Activated CD4-positive, alpha-beta T cell treated with anti-CD3 and anti-CD28 coated beads, Interleukin-2, amount 50 U/mL, for 24 hours (primary cell): Measurements from ENCODE around the gene ADA.

Source experiments
- DNase-seq, 2 donors: peaks; one replicate each; pipeline ENCODE4 v3.0.0-alpha.2; 2020; ENCODE audit warnings: low read depth in 1 of 2, low spot score in 1 of 2

Gene ADA

GRCh38 chr20:44582311-44583025 is 69.0 kb downstream of the ADA start, which contains the start of gene PKIG:
Gene PKIG, plus strand, starts transcription at chr20:44582579. Its CDS starts 31,978 bp downstream, at chr20:44614557.
- no peak for DNase-seq

DNA sequence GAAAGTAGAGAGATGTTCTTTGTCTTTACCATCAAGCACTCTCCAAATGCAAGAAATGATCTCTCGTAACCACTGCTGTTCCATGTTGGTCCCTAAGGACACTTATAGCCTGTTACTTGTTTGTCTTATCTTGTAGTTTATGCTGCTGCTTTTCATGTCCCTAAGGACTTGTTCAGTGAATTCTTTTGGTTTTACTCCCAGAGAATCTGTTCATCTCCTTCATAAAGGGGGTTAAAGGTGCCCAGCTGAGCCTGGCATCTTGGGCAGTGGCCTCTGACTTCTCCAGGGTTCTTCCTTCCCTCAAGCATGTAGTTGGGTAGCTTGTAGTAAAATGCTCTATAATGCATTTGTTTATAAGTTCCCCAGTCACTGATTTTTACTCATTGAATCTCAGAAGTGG is 70.0 kb downstream of the ADA start:
- no peak for DNase-seq

DNA sequence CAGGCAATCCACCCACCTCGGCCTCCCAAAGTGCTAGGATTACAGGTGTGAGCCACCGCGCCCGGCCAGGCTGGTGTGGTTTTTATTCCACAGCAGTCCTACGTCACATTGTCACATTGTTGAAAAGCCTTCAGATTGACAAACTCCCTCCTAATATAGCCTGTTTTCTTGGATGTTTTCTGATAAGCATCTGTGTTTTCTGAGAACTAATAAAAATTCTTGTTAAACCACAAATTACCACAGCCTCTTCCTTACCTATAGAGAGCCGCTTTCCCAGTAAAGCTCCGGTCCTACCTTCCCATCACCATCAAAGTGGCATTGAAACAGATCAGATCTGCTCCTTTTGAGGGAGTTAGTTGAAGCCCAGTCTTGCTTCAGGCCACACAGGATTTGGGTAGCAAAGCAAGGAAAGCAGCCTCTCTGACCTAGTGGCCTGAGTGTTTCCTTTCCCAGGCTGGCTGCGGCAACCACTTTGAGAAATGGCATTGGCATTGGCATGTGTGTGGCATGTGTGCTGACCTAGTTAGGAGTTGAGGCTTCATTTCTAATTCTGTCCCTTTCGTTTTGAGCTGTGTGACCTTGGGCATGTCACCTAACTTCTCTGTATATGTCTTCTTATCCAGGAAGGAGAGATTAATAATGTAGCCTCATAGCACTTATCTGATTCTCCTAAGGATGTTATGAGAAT is 70.8 kb downstream of the ADA start:
- no peak for DNase-seq

- no peak for DNase-seq
Measured at GRCh38 chr20:44579313-44580081, 72.0 kb downstream of the ADA start.

- no peak for DNase-seq
Measured at GRCh38 chr20:44576297-44576696, 75.2 kb downstream of the ADA start.

GRCh38 chr20:44574372-44574771 is 77.1 kb downstream of the ADA start:
- DNase-seq = no peak

GRCh38 chr20:44573501-44573869 is 78.0 kb downstream of the ADA start:
- DNase-seq = no peak

DNA sequence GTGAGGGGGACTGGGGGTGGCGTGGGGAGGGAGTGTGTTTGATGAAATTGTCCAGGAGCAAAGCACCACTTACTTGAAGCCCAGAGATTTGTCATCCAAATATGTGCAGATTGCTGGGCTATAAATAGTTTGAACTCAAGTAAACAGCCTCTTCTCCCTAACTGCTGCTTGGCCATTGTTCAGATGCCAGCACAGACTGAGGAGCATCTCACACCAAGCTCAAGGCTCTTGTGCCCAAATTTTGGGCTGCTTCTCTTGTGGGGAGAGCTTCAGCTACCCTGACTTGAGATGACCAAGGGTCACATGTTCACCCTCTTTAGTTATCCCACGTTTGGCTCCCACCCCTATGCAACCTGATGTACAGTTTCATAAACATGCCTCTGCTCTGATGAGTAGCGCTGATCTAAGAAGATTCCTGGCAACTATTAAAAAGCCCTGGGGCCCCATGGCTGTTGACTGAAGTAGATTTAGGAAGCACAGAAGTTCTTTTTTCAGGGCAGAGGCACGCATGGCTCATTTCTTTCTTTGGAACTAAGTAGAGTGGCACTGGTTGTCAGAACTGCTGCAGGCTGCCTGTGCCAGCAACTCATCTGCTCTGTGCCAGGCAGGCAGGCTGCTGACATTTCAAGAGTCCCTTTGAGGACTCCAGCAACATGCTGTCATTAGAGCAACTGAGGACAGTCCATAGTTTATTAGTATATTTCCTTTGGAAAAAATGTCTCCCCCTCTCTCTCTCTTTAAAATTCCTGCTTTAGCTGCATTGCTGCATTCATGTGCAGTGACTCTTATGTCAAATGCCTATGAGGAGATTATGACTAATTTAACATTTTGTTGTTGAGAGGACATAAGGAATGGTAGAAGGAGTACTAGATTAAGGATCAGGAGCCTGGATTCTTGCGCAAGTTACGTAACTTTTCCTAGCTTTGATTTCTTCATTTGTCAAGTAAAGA is 78.7 kb downstream of the ADA start:
- DNase-seq = no peak

GRCh38 chr20:44571362-44571988 is 80.0 kb downstream of the ADA start:
- no peak for DNase-seq

DNA sequence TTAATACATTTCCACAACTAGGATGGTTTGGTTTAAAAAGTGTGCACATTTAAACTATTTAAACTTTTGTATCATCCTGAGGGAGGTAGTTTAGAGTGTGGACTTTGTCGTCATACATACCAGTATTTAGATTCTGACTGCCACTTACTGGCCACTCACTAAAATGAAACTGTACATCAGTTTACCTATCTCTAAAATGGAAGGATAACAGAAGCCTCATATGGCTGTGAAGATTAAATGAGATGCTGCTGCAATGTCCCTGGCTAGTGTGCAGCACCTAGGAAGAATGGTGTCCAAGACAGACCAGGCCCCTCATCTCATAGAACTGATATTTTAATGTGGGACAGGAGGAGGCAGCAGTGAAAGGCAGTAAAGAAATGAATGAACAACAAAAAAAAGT is 81.1 kb downstream of the ADA start:
- DNase-seq = no peak
